ENCODE data around the gene PDIK1L. TPM values are rescaled to one million over a fixed set of nuclear protein-coding genes. Genes with fewer than 3 reads are reported as not detected.
A peak's percentile ranks its signal among the peaks of the same experiment; 100 is the strongest.

The PDIK1L gene
- total and polyA plus RNA-seq, 9 of the 15 experiments (the other 6 are each of a cell fraction or from before 2014, with no cell fraction given): 12.8 to 30.2 (median 21.5) TPM

GRCh38 chr1:26078286-26079177 lies 33.1 kb upstream of the PDIK1L start (continued):
- TF ChIP-seq MEF2A (IDR thresholded peaks at IDR 0.05; ENCODE audit: control insufficient read depth, low read depth, low read length) (no peak), KAT8 (IDR thresholded peaks at IDR 0.05; ENCODE audit: low read depth) (no peak), MTA3 (IDR thresholded peaks at IDR 0.05; ENCODE audit: borderline replicate concordance) (peak; percentile 62; the same call in 1 of the 2 replicates), ZNF197 (CRISPR knock-in tag; IDR thresholded peaks at IDR 0.05; ENCODE audit: low read depth) (no peak), TRIM28 (IDR thresholded peaks at IDR 0.05) (no peak), ZFP1 (CRISPR knock-in tag; IDR thresholded peaks at IDR 0.05) (no peak), THAP12 (CRISPR knock-in tag; IDR thresholded peaks at IDR 0.05) (no peak), MTA2 (IDR thresholded peaks at IDR 0.05; ENCODE audit: low read depth) (peak; percentile 39; the same call in 1 of the 2 replicates), TCF3 (CRISPR knock-in tag; IDR thresholded peaks at IDR 0.05) (peak; percentile 25; the same call in 1 of the 2 replicates)
- TF ChIP-seq, protein P1, sequence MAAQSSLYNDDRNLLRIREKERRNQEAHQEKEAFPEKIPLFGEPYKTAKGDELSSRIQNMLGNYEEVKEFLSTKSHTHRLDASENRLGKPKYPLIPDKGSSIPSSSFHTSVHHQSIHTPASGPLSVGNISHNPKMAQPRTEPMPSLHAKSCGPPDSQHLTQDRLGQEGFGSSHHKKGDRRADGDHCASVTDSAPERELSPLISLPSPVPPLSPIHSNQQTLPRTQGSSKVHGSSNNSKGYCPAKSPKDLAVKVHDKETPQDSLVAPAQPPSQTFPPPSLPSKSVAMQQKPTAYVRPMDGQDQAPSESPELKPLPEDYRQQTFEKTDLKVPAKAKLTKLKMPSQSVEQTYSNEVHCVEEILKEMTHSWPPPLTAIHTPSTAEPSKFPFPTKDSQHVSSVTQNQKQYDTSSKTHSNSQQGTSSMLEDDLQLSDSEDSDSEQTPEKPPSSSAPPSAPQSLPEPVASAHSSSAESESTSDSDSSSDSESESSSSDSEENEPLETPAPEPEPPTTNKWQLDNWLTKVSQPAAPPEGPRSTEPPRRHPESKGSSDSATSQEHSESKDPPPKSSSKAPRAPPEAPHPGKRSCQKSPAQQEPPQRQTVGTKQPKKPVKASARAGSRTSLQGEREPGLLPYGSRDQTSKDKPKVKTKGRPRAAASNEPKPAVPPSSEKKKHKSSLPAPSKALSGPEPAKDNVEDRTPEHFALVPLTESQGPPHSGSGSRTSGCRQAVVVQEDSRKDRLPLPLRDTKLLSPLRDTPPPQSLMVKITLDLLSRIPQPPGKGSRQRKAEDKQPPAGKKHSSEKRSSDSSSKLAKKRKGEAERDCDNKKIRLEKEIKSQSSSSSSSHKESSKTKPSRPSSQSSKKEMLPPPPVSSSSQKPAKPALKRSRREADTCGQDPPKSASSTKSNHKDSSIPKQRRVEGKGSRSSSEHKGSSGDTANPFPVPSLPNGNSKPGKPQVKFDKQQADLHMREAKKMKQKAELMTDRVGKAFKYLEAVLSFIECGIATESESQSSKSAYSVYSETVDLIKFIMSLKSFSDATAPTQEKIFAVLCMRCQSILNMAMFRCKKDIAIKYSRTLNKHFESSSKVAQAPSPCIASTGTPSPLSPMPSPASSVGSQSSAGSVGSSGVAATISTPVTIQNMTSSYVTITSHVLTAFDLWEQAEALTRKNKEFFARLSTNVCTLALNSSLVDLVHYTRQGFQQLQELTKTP (IDR thresholded peaks at IDR 0.05; ENCODE audit: low read depth in 1 of 2, partially characterized antibody in 2 of 2): no peak
- TF ChIP-seq, protein P2, sequence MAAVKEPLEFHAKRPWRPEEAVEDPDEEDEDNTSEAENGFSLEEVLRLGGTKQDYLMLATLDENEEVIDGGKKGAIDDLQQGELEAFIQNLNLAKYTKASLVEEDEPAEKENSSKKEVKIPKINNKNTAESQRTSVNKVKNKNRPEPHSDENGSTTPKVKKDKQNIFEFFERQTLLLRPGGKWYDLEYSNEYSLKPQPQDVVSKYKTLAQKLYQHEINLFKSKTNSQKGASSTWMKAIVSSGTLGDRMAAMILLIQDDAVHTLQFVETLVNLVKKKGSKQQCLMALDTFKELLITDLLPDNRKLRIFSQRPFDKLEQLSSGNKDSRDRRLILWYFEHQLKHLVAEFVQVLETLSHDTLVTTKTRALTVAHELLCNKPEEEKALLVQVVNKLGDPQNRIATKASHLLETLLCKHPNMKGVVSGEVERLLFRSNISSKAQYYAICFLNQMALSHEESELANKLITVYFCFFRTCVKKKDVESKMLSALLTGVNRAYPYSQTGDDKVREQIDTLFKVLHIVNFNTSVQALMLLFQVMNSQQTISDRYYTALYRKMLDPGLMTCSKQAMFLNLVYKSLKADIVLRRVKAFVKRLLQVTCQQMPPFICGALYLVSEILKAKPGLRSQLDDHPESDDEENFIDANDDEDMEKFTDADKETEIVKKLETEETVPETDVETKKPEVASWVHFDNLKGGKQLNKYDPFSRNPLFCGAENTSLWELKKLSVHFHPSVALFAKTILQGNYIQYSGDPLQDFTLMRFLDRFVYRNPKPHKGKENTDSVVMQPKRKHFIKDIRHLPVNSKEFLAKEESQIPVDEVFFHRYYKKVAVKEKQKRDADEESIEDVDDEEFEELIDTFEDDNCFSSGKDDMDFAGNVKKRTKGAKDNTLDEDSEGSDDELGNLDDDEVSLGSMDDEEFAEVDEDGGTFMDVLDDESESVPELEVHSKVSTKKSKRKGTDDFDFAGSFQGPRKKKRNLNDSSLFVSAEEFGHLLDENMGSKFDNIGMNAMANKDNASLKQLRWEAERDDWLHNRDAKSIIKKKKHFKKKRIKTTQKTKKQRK (IDR thresholded peaks at IDR 0.05; ENCODE audit: borderline replicate concordance, low read depth, low read length): no peak
- TF ChIP-seq, protein P3, sequence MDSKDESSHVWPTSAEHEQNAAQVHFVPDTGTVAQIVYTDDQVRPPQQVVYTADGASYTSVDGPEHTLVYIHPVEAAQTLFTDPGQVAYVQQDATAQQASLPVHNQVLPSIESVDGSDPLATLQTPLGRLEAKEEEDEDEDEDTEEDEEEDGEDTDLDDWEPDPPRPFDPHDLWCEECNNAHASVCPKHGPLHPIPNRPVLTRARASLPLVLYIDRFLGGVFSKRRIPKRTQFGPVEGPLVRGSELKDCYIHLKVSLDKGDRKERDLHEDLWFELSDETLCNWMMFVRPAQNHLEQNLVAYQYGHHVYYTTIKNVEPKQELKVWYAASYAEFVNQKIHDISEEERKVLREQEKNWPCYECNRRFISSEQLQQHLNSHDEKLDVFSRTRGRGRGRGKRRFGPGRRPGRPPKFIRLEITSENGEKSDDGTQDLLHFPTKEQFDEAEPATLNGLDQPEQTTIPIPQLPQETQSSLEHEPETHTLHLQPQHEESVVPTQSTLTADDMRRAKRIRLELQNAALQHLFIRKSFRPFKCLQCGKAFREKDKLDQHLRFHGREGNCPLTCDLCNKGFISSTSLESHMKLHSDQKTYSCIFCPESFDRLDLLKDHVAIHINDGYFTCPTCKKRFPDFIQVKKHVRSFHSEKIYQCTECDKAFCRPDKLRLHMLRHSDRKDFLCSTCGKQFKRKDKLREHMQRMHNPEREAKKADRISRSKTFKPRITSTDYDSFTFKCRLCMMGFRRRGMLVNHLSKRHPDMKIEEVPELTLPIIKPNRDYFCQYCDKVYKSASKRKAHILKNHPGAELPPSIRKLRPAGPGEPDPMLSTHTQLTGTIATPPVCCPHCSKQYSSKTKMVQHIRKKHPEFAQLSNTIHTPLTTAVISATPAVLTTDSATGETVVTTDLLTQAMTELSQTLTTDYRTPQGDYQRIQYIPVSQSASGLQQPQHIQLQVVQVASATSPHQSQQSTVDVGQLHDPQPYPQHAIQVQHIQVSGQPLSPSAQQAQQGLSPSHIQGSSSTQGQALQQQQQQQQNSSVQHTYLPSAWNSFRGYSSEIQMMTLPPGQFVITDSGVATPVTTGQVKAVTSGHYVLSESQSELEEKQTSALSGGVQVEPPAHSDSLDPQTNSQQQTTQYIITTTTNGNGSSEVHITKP (IDR thresholded peaks at IDR 0.05; ENCODE audit: partially characterized antibody): peak; percentile 84
